Measurements from ENCODE around the gene PTPRK. TPM values are rescaled to one million over a fixed set of nuclear protein-coding genes. Genes with fewer than 3 reads are reported as not detected.

Gene PTPRK
- total RNA-seq, 1 experiment from 2014 or later = 94.4 TPM

DNA sequence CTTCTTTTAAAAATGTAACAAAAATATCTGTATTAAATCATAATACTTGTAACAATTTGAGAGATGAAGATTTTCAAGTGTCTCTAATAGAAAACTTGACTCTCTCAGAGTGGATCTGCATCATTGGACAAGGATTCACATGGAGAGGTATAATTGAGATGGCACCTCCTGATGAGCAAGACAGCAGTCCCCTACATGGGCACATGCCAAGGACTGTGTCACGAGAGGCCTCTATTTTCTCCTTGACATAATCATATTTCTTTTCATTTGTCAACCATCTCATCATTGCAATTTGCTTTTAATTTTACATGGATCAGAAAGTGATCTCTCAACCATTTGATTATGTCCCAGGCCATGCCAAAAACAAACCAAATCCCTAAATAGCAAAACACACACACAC lies 412.7 kb downstream of the PTPRK start:
- no peaks in the 10 kb centered on the region for H3K36me3 Mint-ChIP-seq (ENCODE audit: insufficient read depth, unreplicated experiment)
- H3K9me3 ChIP-seq = no peaks in the 10 kb centered on the region
- no peak overlapping the region for H3K4me3 ChIP-seq (ENCODE audit: low read depth, low read length)
- CTCF ChIA-PET = no interaction called here
- no peaks in the 10 kb centered on the region for H3K9me3 Mint-ChIP-seq (ENCODE audit: unreplicated experiment)
- POLR2A ChIA-PET = no interaction called here
- H3K27ac Mint-ChIP-seq (ENCODE audit: unreplicated experiment) = no peak overlapping the region
- TF ChIP-seq, protein P1, sequence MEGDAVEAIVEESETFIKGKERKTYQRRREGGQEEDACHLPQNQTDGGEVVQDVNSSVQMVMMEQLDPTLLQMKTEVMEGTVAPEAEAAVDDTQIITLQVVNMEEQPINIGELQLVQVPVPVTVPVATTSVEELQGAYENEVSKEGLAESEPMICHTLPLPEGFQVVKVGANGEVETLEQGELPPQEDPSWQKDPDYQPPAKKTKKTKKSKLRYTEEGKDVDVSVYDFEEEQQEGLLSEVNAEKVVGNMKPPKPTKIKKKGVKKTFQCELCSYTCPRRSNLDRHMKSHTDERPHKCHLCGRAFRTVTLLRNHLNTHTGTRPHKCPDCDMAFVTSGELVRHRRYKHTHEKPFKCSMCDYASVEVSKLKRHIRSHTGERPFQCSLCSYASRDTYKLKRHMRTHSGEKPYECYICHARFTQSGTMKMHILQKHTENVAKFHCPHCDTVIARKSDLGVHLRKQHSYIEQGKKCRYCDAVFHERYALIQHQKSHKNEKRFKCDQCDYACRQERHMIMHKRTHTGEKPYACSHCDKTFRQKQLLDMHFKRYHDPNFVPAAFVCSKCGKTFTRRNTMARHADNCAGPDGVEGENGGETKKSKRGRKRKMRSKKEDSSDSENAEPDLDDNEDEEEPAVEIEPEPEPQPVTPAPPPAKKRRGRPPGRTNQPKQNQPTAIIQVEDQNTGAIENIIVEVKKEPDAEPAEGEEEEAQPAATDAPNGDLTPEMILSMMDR (IDR thresholded peaks at IDR 0.05; ENCODE audit: insufficient read depth in 1 of 2, low read depth in 1 of 2, low read length in 1 of 2, severe bottlenecking in 1 of 2, unreplicated experiment in 1 of 2) = no peak
- BruUV-seq (replicated peaks) = no TSS peak
- H3K27me3 Mint-ChIP-seq (ENCODE audit: insufficient read depth, unreplicated experiment) = no peaks in the 10 kb centered on the region
- DNase-seq = no peak
- intact Hi-C loops (cut with micrococcal nuclease; ENCODE audit: unreplicated experiment) = no loop called here
- H3K27me3 ChIP-seq (replicated peaks; ENCODE audit: control insufficient read depth, insufficient read depth, low read length) = no peaks in the 10 kb centered on the region
- no peak overlapping the region for H3K4me3 Mint-ChIP-seq (ENCODE audit: unreplicated experiment)
- H3K4me1 Mint-ChIP-seq (ENCODE audit: low read depth, unreplicated experiment) = peaks cover 1% of the 10 kb centered on the region
- no peaks in the 10 kb centered on the region for H3K4me1 ChIP-seq
- no peaks in the 10 kb centered on the region for H3K36me3 ChIP-seq (ENCODE audit: control insufficient read depth, insufficient read depth, low read length)

DNA sequence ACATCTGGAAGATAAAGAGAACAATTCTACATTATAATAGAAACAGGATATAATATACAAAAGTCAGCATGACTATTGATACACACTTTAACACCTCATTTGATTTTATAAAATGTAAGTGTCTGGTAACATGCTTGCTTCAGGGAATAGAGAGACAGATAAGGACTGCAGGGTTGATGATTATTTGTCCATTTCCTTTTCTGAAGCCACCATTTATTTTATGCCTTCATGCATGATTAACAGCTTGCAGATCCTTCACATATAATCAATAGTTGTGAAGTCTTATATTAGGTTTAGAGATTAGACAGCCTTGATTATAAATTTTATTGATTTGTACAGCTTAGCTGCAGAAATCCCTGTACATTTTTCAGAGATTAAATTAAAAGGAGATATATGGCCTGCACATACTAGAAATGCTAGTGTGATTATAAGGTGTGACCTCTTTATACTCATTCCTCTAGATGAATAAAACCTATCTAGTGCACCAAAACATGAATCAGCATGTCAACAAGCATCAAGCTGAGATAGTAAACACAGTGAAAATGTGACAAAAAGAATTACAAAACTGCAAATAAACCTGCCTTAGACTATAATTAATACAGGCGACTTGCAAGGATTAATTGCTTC lies 420.7 kb downstream of the PTPRK start:
- TF ChIP-seq, protein P1 (IDR thresholded peaks at IDR 0.05; ENCODE audit: insufficient read depth in 1 of 2, low read depth in 1 of 2, low read length in 1 of 2, severe bottlenecking in 1 of 2, unreplicated experiment in 1 of 2) = no peak
- intact Hi-C loops (cut with micrococcal nuclease; ENCODE audit: unreplicated experiment) = no loop called here
- 0 out of 2 replicates have a peak, but pooled peaks cover 7% of the 10 kb centered on the region for H3K4me1 ChIP-seq
- no peaks in the 10 kb centered on the region for H3K36me3 Mint-ChIP-seq (ENCODE audit: insufficient read depth, unreplicated experiment)
- H3K27me3 Mint-ChIP-seq (ENCODE audit: insufficient read depth, unreplicated experiment) = no peaks in the 10 kb centered on the region
- no peaks in the 10 kb centered on the region for H3K9me3 ChIP-seq
- no TSS peak for BruUV-seq (replicated peaks)
- POLR2A ChIA-PET = no interaction called here
- H3K27me3 ChIP-seq (replicated peaks; ENCODE audit: control insufficient read depth, insufficient read depth, low read length) = no peaks in the 10 kb centered on the region
- CTCF ChIA-PET = no interaction called here
- no peaks in the 10 kb centered on the region for H3K36me3 ChIP-seq (ENCODE audit: control insufficient read depth, insufficient read depth, low read length)
- no peak overlapping the region for H3K27ac Mint-ChIP-seq (ENCODE audit: unreplicated experiment)
- no peak overlapping the region for H3K4me3 ChIP-seq (ENCODE audit: low read depth, low read length)
- H3K4me1 Mint-ChIP-seq (ENCODE audit: low read depth, unreplicated experiment) = no peaks in the 10 kb centered on the region
- DNase-seq = no peak
- H3K9me3 Mint-ChIP-seq (ENCODE audit: unreplicated experiment) = no peaks in the 10 kb centered on the region
- H3K4me3 Mint-ChIP-seq (ENCODE audit: unreplicated experiment) = no peak overlapping the region

DNA sequence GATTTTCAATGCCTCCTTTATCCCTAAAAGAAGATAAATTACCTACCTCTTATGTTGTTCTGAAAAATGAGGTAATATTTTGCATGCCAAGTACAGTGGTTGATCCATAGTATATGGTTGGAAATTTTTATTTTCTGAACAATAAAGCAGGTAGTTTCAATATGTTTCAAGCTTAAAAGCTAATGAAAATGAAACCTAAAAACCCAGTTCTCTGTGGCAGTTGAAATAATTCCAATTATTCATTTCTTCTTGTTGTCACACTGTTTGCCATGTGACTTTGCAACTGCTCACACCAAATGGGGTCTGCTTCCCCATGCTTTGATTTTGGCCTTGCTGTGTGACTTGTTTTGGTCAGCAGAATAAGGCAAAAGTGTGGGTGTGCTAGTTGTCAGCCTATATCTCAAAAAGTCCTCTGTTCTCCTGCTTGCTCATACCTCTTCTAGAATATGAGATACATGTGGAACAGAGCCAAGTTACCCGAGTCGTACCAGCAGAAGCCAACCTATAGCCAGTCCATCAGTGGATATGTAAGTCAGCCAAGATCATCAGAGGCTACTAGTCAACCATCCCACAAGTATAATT lies 422.3 kb downstream of the PTPRK start:
- H3K9me3 ChIP-seq = no peaks in the 10 kb centered on the region
- H3K4me3 ChIP-seq (ENCODE audit: low read depth, low read length) = no peak overlapping the region
- ChIA-PET POLR2A (no interaction called here), CTCF (no interaction called here)
- H3K9me3 Mint-ChIP-seq (ENCODE audit: unreplicated experiment) = no peaks in the 10 kb centered on the region
- DNase-seq = no peak
- TF ChIP-seq, protein P1 (IDR thresholded peaks at IDR 0.05; ENCODE audit: insufficient read depth in 1 of 2, low read depth in 1 of 2, low read length in 1 of 2, severe bottlenecking in 1 of 2, unreplicated experiment in 1 of 2) = no peak
- H3K4me3 Mint-ChIP-seq (ENCODE audit: unreplicated experiment) = no peak overlapping the region
- no peaks in the 10 kb centered on the region for H3K36me3 ChIP-seq (ENCODE audit: control insufficient read depth, insufficient read depth, low read length)
- H3K4me1 Mint-ChIP-seq (ENCODE audit: low read depth, unreplicated experiment) = no peaks in the 10 kb centered on the region
- 0 out of 2 replicates have a peak, but pooled peaks cover 7% of the 10 kb centered on the region for H3K4me1 ChIP-seq
- BruUV-seq (replicated peaks) = no TSS peak
- no peaks in the 10 kb centered on the region for H3K27me3 Mint-ChIP-seq (ENCODE audit: insufficient read depth, unreplicated experiment)
- H3K36me3 Mint-ChIP-seq (ENCODE audit: insufficient read depth, unreplicated experiment) = no peaks in the 10 kb centered on the region
- H3K27ac Mint-ChIP-seq (ENCODE audit: unreplicated experiment) = no peak overlapping the region
- intact Hi-C loops (cut with micrococcal nuclease; ENCODE audit: unreplicated experiment) = no loop called here
- H3K27me3 ChIP-seq (replicated peaks; ENCODE audit: control insufficient read depth, insufficient read depth, low read length) = no peaks in the 10 kb centered on the region

Measured in Caco-2 (cell line).